Thoracic aorta (tissue), 2 donors: ENCODE data around the gene WWTR1. TPM values are rescaled to one million over a fixed set of nuclear protein-coding genes. Genes with fewer than 3 reads are reported as not detected.

ENCODE experiments used
- ATAC-seq: fragments of 150-250 bp; one replicate; pipeline ENCODE4 v1.8.0; 2017; ENCODE audit warnings: low read depth; ENCODE audit not compliant: insufficient number of reproducible peaks, low FRiP score
- DNase-seq: peaks from one replicate; pipeline ENCODE4 v3.0.0-alpha.2; 2020; ENCODE audit warnings: low spot score
- H3K27ac ChIP-seq, 2 donors: fragments of 200-600 bp; sonication (generic); 1 replicate in 1 of 2; 2 replicates in 1 of 2; pipeline ENCODE4 v1.5.1; 2016; ENCODE audit warnings: mild to moderate bottlenecking in 2 of 2, moderate library complexity in 2 of 2
- H3K27me3 ChIP-seq: fragments of 200-600 bp; sonication (generic); replicated peaks from 2 replicates; pipeline ENCODE4 v1.6.0; 2016; ENCODE audit warnings: mild to moderate bottlenecking; ENCODE audit not compliant: insufficient read depth
- H3K36me3 ChIP-seq: fragments of 200-600 bp; sonication (generic); one replicate; pipeline ENCODE4 v1.5.1; 2016
- H3K4me1 ChIP-seq, 2 donors: fragments of 200-600 bp; sonication (generic); 1 replicate in 1 of 2; 2 replicates in 1 of 2; pipeline versions ENCODE4 v1.5.1 to v1.6.0; 2016; ENCODE audit warnings: low read depth in 2 of 2, mild to moderate bottlenecking in 1 of 2; ENCODE audit not compliant: control insufficient read depth in 1 of 2
- H3K4me3 ChIP-seq: fragments of 200-600 bp; sonication (generic); 2 replicates; pipeline ENCODE4 v1.5.1; 2016; ENCODE audit warnings: mild to moderate bottlenecking
- H3K9me3 ChIP-seq: fragments of 200-600 bp; sonication (generic); 2 replicates; pipeline ENCODE4 v1.5.1; 2016
- total RNA-seq, 2 donors: library from RNA; depleted of rRNA; stranded (reverse); fragments of >200 nt; gene quantifications; one replicate each; pipeline versions ENCODE4 v1.1.0 to v1.2.3, GENCODE V29; 2016
- TF ChIP-seq, protein P1 (sequence below): fragments of 200-600 bp; sonication (generic); IDR thresholded peaks from one replicate; pipeline ENCODE4 v1.5.1; 2019; ENCODE audit warnings: antibody characterized with exemption

Gene WWTR1
- total RNA-seq, 2 donors from 2014 or later: 135 to 243 TPM

DNA sequence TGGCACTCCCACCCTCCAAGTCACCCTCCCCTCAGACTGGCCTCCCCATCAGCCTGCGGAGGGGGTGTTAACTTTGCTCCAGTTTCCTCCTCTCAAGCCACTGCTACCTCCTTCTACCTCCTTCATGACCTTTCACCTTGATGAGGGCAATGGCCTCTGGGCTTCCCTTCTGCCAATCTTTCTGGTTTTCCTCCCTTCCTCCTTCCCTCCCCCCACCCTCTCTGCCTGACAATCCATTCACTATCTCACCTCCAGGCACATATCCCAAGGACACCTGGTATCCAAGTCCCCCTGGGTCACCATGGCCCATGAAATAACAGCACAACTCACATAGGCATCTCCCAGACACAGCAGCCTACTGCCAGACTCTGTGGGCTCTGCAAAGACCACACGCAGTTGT, 80.0 kb downstream of the WWTR1 start:
- no peak overlapping the region for H3K4me3 ChIP-seq
- TF ChIP-seq, protein P1, sequence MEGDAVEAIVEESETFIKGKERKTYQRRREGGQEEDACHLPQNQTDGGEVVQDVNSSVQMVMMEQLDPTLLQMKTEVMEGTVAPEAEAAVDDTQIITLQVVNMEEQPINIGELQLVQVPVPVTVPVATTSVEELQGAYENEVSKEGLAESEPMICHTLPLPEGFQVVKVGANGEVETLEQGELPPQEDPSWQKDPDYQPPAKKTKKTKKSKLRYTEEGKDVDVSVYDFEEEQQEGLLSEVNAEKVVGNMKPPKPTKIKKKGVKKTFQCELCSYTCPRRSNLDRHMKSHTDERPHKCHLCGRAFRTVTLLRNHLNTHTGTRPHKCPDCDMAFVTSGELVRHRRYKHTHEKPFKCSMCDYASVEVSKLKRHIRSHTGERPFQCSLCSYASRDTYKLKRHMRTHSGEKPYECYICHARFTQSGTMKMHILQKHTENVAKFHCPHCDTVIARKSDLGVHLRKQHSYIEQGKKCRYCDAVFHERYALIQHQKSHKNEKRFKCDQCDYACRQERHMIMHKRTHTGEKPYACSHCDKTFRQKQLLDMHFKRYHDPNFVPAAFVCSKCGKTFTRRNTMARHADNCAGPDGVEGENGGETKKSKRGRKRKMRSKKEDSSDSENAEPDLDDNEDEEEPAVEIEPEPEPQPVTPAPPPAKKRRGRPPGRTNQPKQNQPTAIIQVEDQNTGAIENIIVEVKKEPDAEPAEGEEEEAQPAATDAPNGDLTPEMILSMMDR: no peak
- no peaks in the 10 kb centered on the region for H3K27me3 ChIP-seq
- DNase-seq (no peak), ATAC-seq (no peak)
- no peaks in the 10 kb centered on the region for H3K36me3 ChIP-seq
- peak overlapping the region; percentile 14 to 88 for H3K27ac ChIP-seq
- peaks cover 81 to 98% of the 10 kb centered on the region in 2 donors for H3K4me1 ChIP-seq
- H3K9me3 ChIP-seq: no peaks in the 10 kb centered on the region

DNA sequence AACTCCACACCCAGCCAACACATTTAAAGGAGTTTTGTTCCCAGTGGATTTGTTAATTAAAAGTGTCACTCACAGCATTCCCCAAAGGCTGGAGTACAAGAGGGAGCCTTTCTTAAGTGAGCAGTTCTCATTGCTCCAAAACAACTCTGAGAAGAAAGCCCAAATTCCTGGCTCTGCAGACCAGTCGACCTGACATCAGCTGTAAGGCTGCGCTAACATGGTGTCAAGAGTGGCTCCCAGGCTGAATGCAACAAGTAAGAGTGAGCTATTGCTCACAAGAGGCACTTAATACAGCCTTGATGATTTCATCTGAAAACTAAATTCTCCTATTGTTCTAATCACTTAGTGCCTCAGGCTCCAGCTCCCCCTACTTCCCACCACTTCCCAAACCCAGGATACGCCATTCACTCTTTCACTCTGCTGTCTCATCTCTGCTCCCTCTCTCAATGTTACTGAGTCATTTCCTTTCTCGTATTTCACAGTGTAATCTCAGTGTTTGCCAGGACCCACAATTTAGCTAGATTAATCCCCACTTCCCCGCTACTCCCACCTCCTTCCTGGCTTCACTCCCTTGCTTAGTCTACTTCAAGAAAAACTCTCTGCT, 81.8 kb downstream of the WWTR1 start:
- Histone ChIP-seq H3K27me3 (no peaks in the 10 kb centered on the region), H3K4me1 (peaks cover 84 to 99% of the 10 kb centered on the region in 2 donors), H3K36me3 (peaks cover 4% of the 10 kb centered on the region), H3K9me3 (no peaks in the 10 kb centered on the region), H3K4me3 (peak overlapping the region; percentile 39), H3K27ac (peak overlapping the region; percentile 88)
- TF ChIP-seq, protein P1: no peak
- ATAC-seq: peak; percentile 87
- peak; percentile 61 for DNase-seq

DNA sequence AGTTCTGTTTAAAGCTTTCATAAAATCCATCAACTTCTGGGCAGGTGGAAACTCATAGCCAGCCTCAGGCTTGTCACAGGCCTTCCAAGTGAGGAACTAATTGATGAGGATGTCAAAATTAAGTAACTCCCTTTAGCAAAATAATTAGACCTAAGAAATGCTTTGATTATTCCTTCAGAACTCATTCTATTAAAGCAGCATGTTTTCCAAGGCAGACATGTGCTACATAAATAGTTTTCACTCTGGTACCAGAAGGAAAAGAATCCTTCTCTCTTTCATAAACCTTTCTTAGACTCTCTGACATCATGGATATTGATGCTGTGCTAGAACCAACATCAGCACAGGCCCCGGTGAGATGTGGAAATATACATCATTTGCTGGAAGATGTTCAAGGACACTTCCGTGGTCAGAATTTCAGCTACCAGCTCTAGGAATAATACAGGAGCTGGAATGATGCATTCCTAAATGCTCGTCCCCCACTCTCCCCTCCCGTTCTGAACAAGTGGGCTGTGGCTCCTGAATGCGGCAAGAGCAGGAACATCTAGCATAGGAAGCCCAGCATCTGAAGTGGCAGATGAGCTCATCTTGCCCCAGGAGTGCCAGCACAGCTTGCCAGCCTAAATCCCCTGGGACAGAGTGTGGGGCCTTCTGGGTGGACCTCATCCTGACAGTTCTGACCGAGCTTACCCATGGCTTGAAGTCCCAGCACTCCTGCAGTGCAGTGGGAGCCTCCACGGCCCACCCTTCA, 82.4 kb downstream of the WWTR1 start:
- ATAC-seq (peak; percentile 57), DNase-seq (peak; percentile 33)
- Histone ChIP-seq H3K27me3 (no peaks in the 10 kb centered on the region), H3K9me3 (no peaks in the 10 kb centered on the region), H3K36me3 (peaks cover 4% of the 10 kb centered on the region), H3K4me1 (peaks cover 78 to 98% of the 10 kb centered on the region in 2 donors), H3K27ac (peak overlapping the region; percentile 88), H3K4me3 (peak overlapping the region; percentile 39)
- TF ChIP-seq, protein P1: no peak

DNA sequence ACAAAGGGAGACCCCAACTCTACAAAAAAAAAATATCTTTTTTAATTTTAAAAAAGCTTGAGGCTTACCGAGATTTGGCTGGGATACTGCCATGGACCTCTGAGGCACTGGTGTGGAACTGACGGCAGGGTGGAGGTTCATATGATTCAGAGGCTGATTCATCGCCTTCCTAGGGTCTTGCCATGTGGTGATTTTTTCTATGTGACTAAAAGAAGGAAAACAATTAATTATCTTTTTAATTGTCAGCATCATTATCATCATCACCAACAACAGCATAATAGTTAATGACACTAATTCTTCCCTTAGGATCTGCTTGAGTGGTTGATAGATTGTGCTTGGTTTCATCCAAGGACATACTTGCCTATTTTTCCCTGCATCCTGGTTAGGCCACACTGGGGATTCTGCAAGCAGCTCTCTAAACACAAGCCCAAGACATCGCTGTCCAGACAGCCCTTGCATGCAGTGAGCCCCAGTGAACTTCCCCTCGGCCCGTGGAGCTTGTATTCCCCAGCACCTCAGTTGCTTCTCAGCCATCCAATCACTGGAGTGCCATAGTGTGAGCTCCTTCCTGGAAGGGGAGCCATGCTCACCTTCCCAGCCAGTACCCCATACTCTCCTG, 84.9 kb downstream of the WWTR1 start:
- no peak overlapping the region for H3K4me3 ChIP-seq
- peaks cover 64 to 87% of the 10 kb centered on the region in 2 donors for H3K4me1 ChIP-seq
- ATAC-seq (peak; percentile 41), DNase-seq (no peak)
- peak overlapping the region; percentile 88 for H3K27ac ChIP-seq
- H3K27me3 ChIP-seq: no peaks in the 10 kb centered on the region
- no peaks in the 10 kb centered on the region for H3K9me3 ChIP-seq
- peaks cover 4% of the 10 kb centered on the region for H3K36me3 ChIP-seq
- TF ChIP-seq, protein P1: no peak

DNA sequence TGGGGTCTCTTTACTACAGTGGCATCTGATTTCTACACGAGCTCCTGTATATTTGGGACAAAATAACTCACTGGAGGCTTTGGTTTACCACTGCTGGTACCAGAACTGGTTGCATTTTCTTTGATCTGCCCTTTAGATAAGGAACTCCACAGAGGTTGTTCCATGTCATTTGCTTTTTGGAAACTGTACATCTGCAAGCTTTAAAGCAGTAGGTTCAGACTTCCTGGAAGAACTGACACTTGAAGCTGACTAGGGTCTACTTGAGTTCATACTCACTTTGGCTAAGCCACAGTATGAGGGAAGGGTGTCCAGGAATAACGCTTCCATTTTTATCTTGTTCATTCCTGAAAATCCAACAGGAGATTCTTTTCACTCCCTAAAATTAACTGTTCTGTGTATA, 86.4 kb downstream of the WWTR1 start:
- peaks cover 4% of the 10 kb centered on the region for H3K36me3 ChIP-seq
- peaks cover 63 to 86% of the 10 kb centered on the region in 2 donors for H3K4me1 ChIP-seq
- ATAC-seq: no peak
- no peaks in the 10 kb centered on the region for H3K9me3 ChIP-seq
- H3K4me3 ChIP-seq: no peak overlapping the region
- DNase-seq: no peak
- TF ChIP-seq, protein P1: no peak
- H3K27ac ChIP-seq: peak overlapping the region; percentile 66 to 88
- no peaks in the 10 kb centered on the region for H3K27me3 ChIP-seq
